NCI-H1092 treated with DMSO at 0.1 percent for 48 hours (cell line): ENCODE results near the gene ACADVL.

Experiments
- DNase-seq: peaks from one replicate; lab custom pipeline; 2025; lab: John Stamatoyannopoulos, UW

ACADVL gene

DNA sequence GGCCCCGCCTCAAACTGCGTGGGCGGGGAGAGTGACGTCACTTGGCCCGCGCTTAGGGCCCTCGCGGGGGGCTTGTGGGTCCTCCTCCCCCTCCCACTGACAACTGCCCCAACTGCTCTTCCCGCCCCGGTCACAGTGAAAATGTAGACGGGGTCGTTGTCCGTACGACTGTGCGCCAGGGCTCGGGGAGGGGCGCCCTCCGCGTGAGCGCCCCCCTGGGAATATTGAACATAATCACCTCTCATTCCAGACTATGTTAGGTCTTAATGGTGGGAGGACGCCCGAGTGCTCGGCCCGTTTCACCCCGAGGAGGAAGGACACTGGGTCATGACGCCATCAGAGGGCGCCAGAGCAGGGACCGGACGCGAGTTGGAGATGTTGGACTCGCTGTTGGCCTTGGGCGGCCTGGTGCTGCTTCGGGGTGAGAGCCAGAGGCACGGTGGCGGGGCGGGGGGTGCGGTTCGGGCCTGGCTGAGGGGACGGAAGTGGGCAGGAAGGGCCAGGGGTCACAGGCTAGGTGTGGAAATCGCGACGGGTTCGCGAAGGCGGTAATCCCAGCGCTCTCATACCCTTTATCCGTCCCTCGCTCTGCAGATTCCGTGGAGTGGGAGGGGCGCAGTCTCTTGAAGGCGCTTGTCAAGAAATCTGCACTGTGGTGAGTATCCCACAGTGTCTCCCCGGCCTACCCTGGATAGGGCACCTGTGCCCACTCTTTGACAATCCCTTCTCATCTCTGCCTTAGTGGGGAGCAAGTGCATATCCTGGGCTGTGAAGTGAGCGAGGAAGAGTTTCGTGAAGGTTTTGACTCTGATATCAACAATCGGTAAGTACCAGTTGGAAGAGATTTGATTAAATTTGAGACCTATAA is 32.7 kb downstream of the ACADVL start, which contains the start of gene ELP5:
TSS of gene ELP5 (plus strand) at position 40 of the 868 bp plus-strand sequence. CDS start at position 376, 336 bp downstream.
- DNase-seq, result peak; percentile 95

- no peak for DNase-seq
Observed at GRCh38 chr17:7253082-7253481, 33.3 kb downstream of the ACADVL start.

GRCh38 chr17:7254511-7254910 is 34.8 kb downstream of the ACADVL start:
- DNase-seq, result no peak

GRCh38 chr17:7256766-7257456 is 37.2 kb downstream of the ACADVL start:
- no peak for DNase-seq

GRCh38 chr17:7258731-7259554 is 39.2 kb downstream of the ACADVL start:
- DNase-seq, result no peak

DNA sequence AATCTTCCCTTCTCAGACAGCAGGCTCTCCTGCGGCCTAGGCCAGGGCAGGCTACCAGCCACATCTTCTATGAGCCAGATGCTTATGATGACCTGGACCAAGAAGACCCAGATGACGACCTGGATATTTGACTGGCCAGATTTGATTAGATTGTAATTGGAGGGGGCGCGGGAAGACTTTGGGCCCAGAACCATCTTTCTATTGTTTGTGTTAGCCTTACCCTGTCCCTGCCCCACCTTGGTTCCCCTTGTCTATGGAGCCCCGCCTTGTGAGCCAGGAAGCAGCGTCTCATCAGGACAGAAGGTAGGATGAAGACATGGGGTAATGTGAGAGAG is 39.8 kb downstream of the ACADVL start:
- no peak for DNase-seq

GRCh38 chr17:7260151-7260550 is 40.4 kb downstream of the ACADVL start:
- DNase-seq, result no peak

DNA sequence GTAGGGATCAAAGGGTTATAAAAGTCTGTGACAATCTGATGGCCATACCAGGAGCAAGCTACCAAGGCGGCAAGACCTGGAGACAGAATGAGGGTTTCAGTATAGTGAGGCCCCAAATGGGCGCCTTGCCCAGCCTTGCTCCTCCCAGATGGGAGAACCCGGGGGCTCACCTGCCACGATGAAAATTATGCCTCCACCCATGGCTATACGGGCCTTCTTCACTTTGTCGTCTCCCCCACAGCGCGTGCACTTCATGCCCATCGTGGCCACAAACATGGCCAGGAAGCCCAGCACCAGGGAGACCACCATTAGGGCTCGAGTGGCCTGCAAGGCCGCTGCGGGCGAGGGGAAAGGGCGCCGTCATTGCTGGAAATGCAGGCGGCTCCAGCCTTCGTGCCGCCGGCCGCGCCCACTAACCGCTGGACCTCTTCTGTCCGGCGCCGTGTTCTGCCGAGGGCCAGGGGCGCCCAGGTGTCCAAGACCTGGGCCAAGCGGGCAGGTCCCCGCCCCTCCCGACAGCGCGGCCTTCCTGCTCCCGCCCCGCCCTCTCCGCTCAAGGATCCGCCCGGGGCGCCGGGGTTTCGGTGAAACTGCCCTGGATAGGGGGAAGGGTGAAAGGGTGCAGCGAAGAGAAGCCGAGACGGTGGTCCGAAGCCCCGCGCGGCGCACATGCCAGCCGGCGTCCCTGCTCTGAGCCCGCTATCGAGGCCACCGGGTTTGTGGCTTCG is 41.1 kb downstream of the ACADVL start:
- DNase-seq, result no peak

DNA sequence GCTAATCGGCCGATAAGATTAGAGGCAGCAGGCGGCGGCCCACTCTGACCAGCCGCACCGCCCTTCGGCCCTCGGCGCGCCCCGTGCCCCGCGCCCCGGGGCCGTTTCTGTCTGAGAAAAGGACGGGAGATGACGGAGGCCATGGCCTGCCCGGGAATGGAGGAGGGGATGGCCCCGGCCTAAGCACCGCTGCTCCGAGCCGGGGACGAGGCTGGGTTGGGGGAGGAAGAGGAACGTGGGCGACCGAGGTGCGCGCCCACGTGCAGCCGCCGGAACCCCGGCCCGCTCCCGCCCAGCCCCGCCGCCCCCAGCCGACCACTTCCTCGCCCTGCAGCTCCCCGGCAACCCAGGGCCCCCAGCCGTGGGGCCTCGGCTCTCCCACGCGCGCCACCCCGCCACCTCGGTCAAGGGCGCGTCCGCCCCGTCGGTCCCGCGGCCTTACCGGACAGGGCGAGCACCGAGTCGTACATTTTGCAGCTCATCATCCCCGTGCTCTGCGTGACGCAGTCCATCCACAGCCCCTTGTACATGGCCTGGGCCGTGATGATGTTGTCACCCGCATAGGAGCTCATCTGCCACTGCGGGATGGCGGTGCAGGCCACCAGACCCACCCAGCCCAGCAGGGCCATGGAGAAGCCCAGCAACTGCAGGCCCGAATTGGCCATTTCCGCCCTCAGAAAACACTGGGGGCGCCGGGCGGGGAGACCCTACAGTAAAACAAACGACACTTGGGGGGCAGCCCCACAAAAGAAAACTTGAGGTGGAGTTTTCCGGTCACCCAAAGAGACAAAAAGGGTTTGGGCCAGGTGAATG is 41.8 kb downstream of the ACADVL start:
- DNase-seq, result no peak

GRCh38 chr17:7262192-7262934 is 42.6 kb downstream of the ACADVL start, which contains the start of gene CLDN7:
Gene CLDN7 (minus strand): TSS chr17:7262478. CDS start chr17:7262043, 435 bp downstream.
- DNase-seq, result no peak

DNA sequence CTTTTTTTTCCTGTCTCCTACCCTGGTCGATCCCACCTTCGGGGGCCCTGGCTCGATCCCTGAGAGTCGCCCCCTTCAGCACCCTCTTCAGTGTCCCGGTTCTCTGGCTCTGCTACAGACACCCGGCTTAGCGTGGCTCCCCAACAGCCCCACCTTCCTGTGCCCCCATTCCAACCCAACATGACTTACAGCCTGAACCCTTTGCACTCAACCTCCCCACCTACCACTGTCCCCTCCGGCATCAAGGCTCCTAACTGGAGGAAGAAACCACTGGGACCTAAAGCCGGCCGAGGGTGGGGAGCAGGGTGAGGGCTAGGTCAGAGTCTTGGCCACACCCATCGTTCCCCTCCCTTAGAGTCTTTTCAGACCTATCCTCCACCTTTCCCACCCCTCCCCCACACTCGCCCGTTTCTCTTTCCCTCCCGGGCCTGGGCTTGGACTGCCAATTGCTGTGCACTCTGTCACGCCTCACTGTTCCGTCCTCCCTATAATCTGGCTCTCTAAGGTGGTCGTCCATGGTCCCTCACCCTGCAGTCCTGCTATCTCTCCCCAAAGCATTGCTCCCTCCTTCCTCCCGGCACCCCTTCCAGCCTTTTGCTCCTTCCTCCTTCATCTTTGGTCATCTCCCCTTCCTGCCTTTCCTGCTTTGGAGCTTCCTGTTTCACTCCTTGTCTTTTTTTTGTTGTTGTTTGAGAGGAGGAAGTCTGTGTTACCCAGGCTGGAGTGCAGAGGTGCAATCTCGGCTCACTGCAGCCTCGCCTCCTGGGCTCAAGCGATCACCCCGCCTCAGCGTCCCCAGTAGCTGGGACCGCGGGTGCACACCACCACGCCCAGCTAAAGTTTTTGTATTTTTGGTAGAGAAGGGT is 43.4 kb downstream of the ACADVL start:
- no peak for DNase-seq

DNA sequence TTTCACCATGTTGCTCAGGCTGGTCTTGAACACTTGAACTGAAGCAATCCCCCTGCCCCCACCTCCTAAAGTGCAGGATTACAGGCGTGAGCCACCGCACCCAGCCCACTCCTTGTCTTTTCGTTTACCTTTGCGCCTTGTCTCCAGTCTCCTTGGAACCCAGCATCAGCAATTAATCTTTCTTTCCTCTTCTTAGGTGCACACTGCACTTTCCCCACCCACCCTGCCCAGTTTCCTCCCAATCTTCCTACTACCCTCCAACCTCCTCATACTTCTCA is 44.0 kb downstream of the ACADVL start:
- no peak for DNase-seq

GRCh38 chr17:7266784-7267183 is 47.0 kb downstream of the ACADVL start:
- DNase-seq, result no peak
